ENCODE results near the gene CISD1.
"Not testable (repeated sequence)": the region's sequence is repeated elsewhere in the genome, so short reads cannot be mapped to it uniquely, and the experiment has no call there.

The CISD1 gene

DNA sequence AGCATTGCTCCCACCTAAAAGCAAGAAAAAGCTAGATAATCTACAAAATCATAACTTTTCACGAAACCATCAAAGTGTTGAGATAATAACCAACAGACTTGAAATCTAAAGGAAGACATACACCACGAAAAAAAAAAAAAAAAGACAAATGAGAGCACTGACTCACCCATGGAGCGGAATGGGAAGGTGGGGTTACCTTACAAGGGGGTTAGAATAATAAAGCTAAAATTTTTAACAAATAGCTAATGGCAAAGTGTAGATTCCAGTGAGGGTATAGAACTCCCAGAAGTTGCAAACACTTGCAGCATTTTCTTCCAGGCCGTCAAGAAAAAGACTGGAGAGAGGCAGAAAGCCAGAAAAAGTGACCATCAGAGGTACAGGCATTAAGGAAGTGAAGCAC lies 28.4 kb upstream of the CISD1 start:
- DNase-seq (ENCODE audit: extremely low read depth, low read depth) = no peak
- TF ChIP-seq, protein P1, sequence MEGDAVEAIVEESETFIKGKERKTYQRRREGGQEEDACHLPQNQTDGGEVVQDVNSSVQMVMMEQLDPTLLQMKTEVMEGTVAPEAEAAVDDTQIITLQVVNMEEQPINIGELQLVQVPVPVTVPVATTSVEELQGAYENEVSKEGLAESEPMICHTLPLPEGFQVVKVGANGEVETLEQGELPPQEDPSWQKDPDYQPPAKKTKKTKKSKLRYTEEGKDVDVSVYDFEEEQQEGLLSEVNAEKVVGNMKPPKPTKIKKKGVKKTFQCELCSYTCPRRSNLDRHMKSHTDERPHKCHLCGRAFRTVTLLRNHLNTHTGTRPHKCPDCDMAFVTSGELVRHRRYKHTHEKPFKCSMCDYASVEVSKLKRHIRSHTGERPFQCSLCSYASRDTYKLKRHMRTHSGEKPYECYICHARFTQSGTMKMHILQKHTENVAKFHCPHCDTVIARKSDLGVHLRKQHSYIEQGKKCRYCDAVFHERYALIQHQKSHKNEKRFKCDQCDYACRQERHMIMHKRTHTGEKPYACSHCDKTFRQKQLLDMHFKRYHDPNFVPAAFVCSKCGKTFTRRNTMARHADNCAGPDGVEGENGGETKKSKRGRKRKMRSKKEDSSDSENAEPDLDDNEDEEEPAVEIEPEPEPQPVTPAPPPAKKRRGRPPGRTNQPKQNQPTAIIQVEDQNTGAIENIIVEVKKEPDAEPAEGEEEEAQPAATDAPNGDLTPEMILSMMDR (IDR thresholded peaks at IDR 0.05; ENCODE audit: low read depth, low read length) = no peak

DNA sequence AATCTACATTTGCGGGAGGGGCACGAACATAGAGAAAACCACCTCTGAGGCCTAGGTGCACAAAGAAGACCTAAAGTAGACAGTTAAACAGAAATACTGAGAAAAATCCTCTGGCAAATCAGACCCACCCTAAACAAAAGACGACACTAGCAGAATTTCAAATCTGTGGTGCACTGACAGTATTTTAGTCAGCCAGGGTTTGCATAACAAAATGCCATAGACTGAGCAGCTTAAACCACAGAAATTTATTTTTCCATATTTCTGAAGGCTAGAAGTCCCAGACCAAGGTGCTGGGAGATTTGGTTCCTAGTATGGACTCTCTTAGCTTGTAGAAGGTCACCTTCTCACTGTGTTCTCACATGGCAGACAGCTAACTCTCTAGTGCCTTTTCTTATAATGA lies 27.6 kb upstream of the CISD1 start:
- no peak for DNase-seq (ENCODE audit: extremely low read depth, low read depth)
- TF ChIP-seq, protein P1 (IDR thresholded peaks at IDR 0.05; ENCODE audit: low read depth, low read length) = no peak

DNA sequence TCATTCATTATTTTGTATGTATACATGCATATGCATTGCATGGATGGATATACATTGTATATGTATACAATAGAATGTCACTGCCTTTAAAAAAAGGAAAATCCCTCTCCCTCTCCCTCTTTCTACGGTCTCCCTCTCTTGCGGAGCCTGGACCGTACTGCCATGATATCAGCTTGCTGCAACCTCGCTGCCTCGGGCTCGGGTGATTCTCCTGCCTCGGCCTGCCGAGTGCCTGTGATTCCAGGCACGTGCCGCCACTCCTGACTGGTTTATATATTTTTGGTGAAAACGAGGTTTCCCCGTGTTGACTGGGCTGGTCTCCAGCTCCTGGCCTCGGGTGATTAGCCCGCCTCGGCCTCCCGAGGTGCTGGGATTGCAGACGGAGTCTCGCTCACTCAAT lies 25.7 kb upstream of the CISD1 start:
- TF ChIP-seq, protein P1 (IDR thresholded peaks at IDR 0.05; ENCODE audit: low read depth, low read length) = no peak
- DNase-seq (ENCODE audit: extremely low read depth, low read depth) = no peak

DNA sequence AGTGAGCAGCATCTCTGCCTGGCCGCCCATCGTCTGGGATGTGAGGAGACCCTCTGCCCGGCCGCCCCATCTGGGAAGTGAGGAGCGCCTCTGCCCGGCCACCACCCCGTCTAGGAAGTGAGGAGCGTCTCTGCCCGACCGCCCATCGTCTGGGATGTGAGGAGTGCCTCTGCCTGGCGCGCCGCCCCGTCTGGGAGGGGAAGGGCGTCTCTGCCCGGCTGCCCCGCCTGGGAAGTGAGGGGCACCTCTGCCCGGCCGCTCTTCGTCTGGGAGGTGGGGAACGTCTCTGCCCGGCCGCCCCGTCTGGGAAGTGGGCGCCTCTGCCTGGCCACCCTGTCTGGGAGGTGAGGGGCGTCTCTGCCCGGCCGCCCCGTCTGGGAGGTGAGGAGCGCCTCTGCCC lies 25.2 kb upstream of the CISD1 start:
- DNase-seq (ENCODE audit: extremely low read depth, low read depth) = not testable (repeated sequence)

DNA sequence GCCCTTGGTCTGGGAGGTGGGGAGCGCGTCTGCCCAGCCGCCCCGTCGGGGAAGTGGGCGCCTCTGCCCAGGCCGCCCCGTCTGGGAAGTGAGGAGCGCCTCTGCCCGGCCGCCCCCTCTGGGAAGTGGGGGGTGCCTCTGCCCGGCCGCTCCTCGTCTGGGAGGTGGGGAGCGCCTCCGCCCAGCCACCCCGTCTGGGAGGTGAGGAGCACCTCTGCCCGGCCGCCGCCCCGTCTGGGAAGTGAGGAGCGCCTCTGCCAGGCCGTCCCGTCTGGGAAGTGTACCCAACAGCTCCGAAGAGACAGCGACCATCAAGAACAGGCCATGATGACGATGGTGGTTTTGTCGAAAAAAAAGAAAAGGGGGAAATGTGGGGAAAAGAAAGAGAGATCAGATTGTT lies 24.7 kb upstream of the CISD1 start:
- DNase-seq (ENCODE audit: extremely low read depth, low read depth) = not testable (repeated sequence)

DNA sequence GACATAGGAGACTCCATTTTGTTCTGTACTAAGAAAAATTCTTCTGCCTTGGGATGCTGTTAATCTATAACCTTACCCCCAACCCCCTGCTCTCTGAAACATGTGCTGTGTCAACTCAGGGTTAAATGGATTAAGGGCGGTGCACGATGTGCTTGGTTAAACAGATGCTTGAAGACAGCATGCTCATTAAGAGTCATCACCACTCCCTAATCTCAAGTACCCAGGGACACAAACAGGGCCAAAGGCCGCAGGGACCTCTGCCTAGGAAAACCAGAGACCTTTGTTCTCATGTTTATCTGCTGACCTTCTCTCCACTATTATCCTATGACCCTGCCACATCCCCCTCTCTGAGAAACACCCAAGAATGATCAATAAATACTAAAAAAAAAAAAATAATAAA lies 24.3 kb upstream of the CISD1 start:
- not testable (repeated sequence) for DNase-seq (ENCODE audit: extremely low read depth, low read depth)

DNA sequence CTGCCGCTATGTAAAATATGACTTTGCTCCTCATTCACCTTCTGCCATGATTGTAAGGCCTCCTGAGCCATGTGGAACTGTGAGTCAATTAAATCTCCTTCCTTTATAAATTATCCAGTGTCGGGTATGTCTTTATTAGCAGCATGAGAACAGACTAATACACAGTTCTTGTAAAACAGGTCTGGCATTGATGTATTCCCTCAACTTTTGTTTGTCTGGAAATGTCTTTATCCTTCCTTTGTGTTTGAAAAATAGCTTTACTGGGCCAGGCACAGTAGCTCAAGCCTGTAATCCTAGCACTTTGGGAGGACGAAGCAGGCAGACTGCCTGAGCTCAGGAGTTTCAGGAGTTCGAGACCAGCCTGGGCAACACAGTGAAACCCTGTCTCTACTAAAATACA lies 15.8 kb upstream of the CISD1 start:
- TF ChIP-seq, protein P1 (IDR thresholded peaks at IDR 0.05; ENCODE audit: low read depth, low read length) = no peak
- DNase-seq (ENCODE audit: extremely low read depth, low read depth) = no peak

DNA sequence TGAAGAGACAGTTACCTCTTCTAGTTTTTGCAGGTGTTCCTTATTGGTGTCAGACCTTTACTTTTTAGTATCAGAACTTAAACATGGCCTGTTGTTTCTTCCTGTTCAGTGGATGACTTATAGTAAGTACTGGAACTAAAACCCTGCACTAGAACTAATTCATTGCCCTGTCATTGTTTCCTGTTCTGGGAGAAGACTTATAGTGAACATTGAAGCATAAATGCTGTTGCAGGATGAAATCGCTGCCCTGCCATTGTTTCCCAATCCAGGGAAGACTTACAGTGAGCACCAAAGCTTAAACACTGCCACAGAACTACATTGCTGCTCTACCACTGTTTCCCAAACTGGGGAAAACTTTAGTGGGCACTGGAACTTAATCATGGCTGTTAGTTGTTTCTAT lies 14.3 kb upstream of the CISD1 start:
- DNase-seq (ENCODE audit: extremely low read depth, low read depth) = no peak
- TF ChIP-seq, protein P1 (IDR thresholded peaks at IDR 0.05; ENCODE audit: low read depth, low read length) = no peak

DNA sequence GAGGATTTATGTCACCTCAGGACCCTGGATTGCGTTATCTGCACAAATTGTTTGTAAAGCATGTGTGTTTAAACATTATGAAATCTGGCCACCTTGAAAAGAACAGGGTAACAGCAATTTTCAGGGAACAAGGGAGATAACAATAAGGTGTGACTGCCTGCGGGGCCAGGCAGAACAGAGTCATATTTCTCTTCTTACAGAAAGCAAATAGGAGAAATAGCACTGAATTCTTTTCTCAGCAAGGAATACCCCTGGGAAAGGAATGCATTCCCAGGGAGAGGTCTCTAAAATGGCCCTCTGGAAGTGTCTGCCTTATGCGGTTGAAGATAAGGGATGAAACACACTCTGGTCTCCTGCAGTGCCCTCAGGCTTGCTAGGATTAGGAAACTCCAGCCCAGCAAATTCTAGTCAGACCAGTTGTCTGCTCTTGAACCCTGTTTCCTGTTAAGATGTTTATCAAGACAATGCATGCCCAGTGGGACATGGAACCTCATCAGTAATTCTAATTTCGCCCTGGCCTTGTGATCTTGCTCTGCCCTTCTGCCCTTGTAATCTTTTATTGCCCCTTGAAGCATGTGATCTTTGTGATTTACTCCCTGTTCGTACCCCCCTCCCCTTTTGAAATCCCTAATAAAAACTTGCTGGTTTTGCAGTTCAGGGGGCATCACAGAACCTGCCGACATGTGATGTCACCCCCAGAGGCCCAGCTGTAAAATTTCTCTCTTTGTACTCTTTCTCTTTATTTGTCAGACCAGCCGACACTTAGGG lies 12.8 kb upstream of the CISD1 start:
- DNase-seq (ENCODE audit: extremely low read depth, low read depth) = not testable (repeated sequence)

All from AG09319 (cell line).